Activated CD4-positive, alpha-beta T cell treated with anti-CD3 and anti-CD28 coated beads for 36 hours (primary cell): ENCODE measurements around the gene AVP. TPM values are rescaled to one million over a fixed set of nuclear protein-coding genes. Genes with fewer than 3 reads are reported as not detected.
"Not testable (repeated sequence)": the region's sequence is repeated elsewhere in the genome, so short reads cannot be mapped to it uniquely, and the experiment has no call there.

Source experiments
- ATAC-seq: fragments of 200-7000 bp; cut with Tn5 transposase; one replicate; pipeline ENCODE4 v1.10.0; 2021; ENCODE audit warnings: mild to moderate bottlenecking, moderate library complexity
- CTCF ChIA-PET: fragments of 350-600 bp; sonication (Branson Sonifier 250); formaldehyde crosslinking; loops from one replicate; lab custom pipeline; 2021; ENCODE audit warnings: antibody characterized with exemption; lab: Charles Lee
- POLR2A ChIA-PET: fragments of 350-600 bp; sonication (Branson Sonifier 250); formaldehyde crosslinking; loops from one replicate; lab custom pipeline; 2021; ENCODE audit warnings: antibody characterized with exemption, inconsistent platforms; lab: Charles Lee
- DNase-seq: peaks from one replicate; pipeline ENCODE4 v3.0.0-alpha.2; 2020
- H3K27ac Mint-ChIP-seq: one replicate; pipeline ENCODE4 v1.8.0; 2021; ENCODE audit warnings: mixed read lengths
- H3K27me3 Mint-ChIP-seq: one replicate; pipeline ENCODE4 v1.8.0; 2021; ENCODE audit warnings: mixed read lengths
- H3K36me3 Mint-ChIP-seq: one replicate; pipeline ENCODE4 v1.8.0; 2021; ENCODE audit warnings: low read depth, mixed read lengths
- H3K4me1 Mint-ChIP-seq: one replicate; pipeline ENCODE4 v1.8.0; 2021; ENCODE audit warnings: mixed read lengths
- H3K4me3 Mint-ChIP-seq: one replicate; pipeline ENCODE4 v1.8.0; 2021; ENCODE audit warnings: mild to moderate bottlenecking, moderate library complexity, mixed read lengths
- H3K9me3 Mint-ChIP-seq: one replicate; pipeline ENCODE4 v1.8.0; 2021; ENCODE audit warnings: low read depth, mixed read lengths
- intact Hi-C, 2 experiments: fragments of 100-400 bp; cut with DNase I in 1 of 2; cut with micrococcal nuclease in 1 of 2; formaldehyde crosslinking; loops; one replicate each; pipeline versions ENCODE4 v1.14.2 to v1.15.1; 2022 to 2024; cut with DNase I, micrococcal nuclease
- total RNA-seq, 2 experiments: library from RNA; stranded (reverse); gene quantifications; one replicate each; pipeline ENCODE4 v1.2.3, GENCODE V29; 2021

Gene AVP
- total RNA-seq, 2 experiments from 2014 or later, result not detected

DNA sequence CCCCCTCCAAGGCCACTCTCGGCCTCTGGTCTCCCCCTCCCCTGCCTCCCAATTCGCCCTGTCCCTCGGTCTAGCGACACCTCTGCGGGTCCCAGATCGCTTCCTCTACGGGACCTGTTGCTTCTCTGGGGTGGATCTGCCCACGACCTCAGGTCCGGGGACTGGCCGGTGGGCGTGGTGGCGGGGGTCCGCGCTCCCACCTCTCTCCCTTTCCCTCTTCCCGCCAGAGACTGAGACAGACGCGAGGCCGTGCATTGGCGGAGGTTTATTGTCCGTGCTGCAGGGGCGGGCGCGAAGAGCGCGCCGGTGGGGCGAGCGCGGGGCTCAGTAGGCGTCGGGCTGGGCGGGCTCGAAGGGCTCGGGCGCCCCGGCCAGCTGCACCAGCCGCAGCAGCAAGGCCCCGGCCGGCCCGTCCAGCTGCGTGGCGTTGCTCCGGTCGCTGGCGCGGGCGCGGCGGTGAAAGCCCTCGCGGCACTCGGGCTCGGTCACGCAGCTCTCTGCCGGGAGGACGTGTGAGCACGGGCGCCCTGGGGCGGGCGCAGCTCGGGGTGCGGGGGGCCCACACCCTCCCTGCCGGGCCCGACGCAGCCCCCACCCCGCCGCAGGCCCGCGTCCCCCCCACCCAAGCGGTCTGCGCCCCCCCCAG, 2.1 kb downstream of the AVP start:
- Mint-ChIP-seq H3K9me3 (no peaks in the 10 kb centered on the region), H3K36me3 (no peaks in the 10 kb centered on the region), H3K27ac (no peak overlapping the region), H3K27me3 (peaks cover 34% of the 10 kb centered on the region), H3K4me3 (peak overlapping the region; percentile 53), H3K4me1 (peaks cover 14% of the 10 kb centered on the region)
- intact Hi-C loops, result no loop called here
- peak; percentile 28 for ATAC-seq
- POLR2A ChIA-PET, result interaction anchor here (1.0 kb wide), 1 partner anchor 11 kb away, joined by 3 read pairs; the partner anchor contains the start of gene OXT
- no peak for DNase-seq
- CTCF ChIA-PET, result no interaction called here

DNA sequence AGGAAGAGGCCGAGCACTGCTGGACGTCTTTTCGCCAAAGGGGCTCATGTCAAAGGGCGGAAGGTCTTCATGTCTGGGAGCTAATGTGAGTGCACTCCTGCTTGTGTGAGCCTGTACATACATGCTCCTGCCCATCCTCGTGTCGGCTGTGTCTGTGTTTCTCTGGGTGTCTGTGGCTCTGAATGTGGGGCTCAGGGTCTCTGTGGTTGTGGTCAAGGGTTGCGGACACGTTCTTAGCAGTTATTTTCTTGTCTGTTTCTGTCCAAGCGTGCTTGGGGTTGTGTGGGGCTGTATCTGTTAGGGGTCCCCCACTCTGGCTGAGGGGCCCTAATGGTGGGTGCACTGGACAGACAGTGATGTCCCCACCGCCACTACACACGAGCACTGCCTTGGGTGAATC, 2.9 kb downstream of the AVP start:
- Mint-ChIP-seq H3K36me3 (no peaks in the 10 kb centered on the region), H3K27ac (no peak overlapping the region), H3K9me3 (no peaks in the 10 kb centered on the region), H3K4me3 (no peak overlapping the region), H3K27me3 (peaks cover 34% of the 10 kb centered on the region), H3K4me1 (peaks cover 21% of the 10 kb centered on the region)
- ChIA-PET CTCF (no interaction called here), POLR2A (no interaction called here)
- no peak for ATAC-seq
- intact Hi-C loops, result no loop called here
- DNase-seq, result no peak

DNA sequence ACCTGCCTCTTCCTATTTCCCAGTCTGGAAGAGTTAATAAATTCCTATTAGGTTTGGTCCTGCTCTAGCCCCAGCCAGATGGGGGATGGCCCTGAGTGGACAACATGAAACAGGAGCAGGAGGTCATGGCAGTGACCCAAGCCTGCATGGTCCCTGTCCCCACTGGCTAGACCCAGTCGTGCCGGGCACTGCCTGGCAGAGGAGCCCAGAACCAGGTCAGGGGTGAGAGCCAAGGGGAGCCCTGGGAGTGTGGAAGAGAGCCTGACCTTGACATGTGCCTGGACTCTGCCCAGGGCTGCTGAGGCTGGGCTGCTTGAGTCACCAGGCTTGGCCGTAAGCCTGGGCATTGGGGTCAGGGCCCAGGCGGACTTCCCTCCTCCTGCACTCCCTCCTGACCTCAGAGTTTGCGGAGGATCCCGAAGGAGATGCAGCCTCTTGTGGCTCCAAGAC, 3.6 kb downstream of the AVP start:
- intact Hi-C loops, result no loop called here
- ATAC-seq (no peak), DNase-seq (no peak)
- Mint-ChIP-seq H3K27me3 (peaks cover 34% of the 10 kb centered on the region), H3K9me3 (no peaks in the 10 kb centered on the region), H3K27ac (no peak overlapping the region), H3K36me3 (no peaks in the 10 kb centered on the region), H3K4me1 (peaks cover 21% of the 10 kb centered on the region), H3K4me3 (no peak overlapping the region)
- CTCF ChIA-PET, result no interaction called here
- POLR2A ChIA-PET, result no interaction called here

DNA sequence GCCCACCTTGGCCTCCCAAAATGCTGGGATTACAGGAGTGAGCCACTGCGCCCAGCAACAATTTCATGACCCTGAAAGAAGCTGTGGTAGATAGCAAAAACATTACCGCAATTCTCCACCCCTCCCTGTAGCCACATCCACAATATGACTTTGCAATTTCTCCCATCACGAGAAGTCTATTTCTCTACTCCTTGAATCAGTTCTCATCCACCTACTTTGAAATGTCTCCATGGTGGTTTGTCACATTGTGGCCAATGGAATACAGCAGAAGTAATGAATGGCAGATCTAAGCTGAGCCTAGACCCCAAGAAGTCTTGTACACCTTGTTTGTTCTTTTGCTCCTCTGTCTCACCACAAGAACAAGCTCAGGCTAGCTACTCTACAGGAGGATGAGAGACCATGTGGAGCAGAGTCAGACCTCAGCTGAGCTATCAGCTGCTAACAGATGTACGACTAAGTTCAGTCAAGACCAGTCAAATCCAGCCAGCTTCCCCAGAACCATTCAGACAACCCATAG, 6.8 kb downstream of the AVP start:
- H3K4me3 Mint-ChIP-seq, result peak overlapping the region; percentile 0
- peak overlapping the region; percentile 55 for H3K27ac Mint-ChIP-seq
- H3K4me1 Mint-ChIP-seq, result peaks cover 27% of the 10 kb centered on the region
- ChIA-PET POLR2A (interaction anchor here (0.5 kb wide), 1 partner anchor 24 kb away, joined by 3 read pairs; no protein-coding TSS in a partner anchor), CTCF (interaction anchor here (0.8 to 1.3 kb wide), 9 partner anchors 9 to 141 kb away, joined by 3 to 16 read pairs (median 5); no protein-coding TSS in a partner anchor)
- intact Hi-C loops, result loop anchor here (2.0 to 5.0 kb wide), 2 partner anchors 23 to 390 kb away; no protein-coding TSS in a partner anchor
- peaks cover 26% of the 10 kb centered on the region for H3K27me3 Mint-ChIP-seq
- DNase-seq (peak; percentile 35), ATAC-seq (peak; percentile 47)
- H3K36me3 Mint-ChIP-seq, result no peaks in the 10 kb centered on the region
- H3K9me3 Mint-ChIP-seq, result no peaks in the 10 kb centered on the region

DNA sequence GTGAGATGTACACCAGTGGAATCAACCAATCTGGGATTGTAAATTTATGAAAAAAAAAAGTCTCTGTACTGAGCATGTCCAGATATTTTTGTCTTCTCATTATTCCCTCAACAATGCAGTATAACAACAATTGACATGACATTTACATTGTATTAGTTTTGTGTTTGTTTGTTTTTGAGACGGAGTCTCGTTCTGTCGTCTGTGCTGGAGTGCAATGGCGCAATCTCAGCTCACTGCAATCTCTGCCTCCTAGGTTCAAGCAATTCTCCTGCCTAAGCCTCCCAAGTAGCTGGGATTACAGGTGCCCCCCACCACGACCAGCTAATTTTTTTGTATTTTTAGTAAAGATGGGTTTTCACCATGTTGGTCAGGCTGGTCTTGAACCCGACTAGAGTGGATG, 9.2 kb downstream of the AVP start:
- CTCF ChIA-PET, result interaction anchor here (0.9 kb wide), 1 partner anchor 322 kb away, joined by 3 read pairs; no protein-coding TSS in a partner anchor
- H3K9me3 Mint-ChIP-seq, H3K27ac Mint-ChIP-seq, ATAC-seq, POLR2A ChIA-PET, H3K4me3 Mint-ChIP-seq, H3K27me3 Mint-ChIP-seq, H3K36me3 Mint-ChIP-seq, DNase-seq: not testable (repeated sequence)
- intact Hi-C loops, result loop anchor here in 1 of 2 experiments (5.0 kb wide), 1 partner anchor 388 kb away; no protein-coding TSS in a partner anchor
- H3K4me1 Mint-ChIP-seq, result peaks cover 35% of the 10 kb centered on the region

DNA sequence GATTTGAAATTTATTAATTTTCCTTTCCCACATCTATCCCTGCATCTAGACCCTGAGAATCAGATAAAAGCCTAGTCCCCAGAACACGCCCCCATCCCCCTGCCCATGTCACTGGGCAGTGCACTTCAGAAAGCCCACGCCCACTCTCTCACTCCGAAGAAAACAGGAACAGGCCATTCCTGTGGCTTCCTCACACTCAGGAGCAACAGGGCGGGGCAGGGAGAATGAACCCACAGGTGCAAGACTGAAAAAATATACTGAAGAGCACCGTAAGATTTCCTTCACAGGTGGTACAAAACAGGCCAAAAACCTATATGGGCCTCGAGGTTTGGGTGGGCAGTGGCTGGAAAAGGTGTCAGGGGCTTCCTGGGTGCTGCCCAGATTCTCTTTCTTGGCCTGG, 9.7 kb downstream of the AVP start:
- H3K4me1 Mint-ChIP-seq, result peaks cover 35% of the 10 kb centered on the region
- H3K27me3 Mint-ChIP-seq, result peaks cover 3% of the 10 kb centered on the region
- no peak overlapping the region for H3K4me3 Mint-ChIP-seq
- DNase-seq (no peak), ATAC-seq (no peak)
- H3K9me3 Mint-ChIP-seq, result no peaks in the 10 kb centered on the region
- POLR2A ChIA-PET, result no interaction called here
- intact Hi-C loops, result loop anchor here in 1 of 2 experiments (5.0 kb wide), 2 partner anchors 82 to 388 kb away; partner anchors contain the start of genes FASTKD5 and UBOX5
- H3K27ac Mint-ChIP-seq, result no peak overlapping the region
- H3K36me3 Mint-ChIP-seq, result no peaks in the 10 kb centered on the region
- CTCF ChIA-PET, result interaction anchor here (1.7 kb wide), 1 partner anchor 22 kb away, joined by 10 read pairs; no protein-coding TSS in a partner anchor

DNA sequence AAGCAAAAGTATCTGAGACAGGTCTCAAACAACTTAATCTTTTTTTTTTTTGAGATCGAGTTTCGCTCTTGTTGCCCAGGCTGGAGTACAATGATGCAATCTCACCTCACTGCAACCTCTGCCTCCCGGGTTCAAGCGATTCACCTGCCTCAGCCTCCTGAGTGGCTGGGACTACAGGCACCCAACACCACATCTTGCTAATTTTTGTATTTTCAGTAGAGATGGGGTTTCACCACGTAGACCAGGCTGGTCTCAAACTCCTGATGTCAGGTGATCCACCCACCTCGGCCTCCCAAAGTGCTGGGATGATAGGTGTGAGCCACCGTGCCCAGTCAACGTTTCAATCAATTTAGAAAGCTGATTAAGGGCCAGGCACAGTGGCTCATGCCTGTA, 11.3 kb downstream of the AVP start:
- not testable (repeated sequence) for H3K36me3 Mint-ChIP-seq, H3K27me3 Mint-ChIP-seq, H3K9me3 Mint-ChIP-seq
- peak overlapping the region; percentile 4 for H3K4me3 Mint-ChIP-seq
- DNase-seq (peak; percentile 56), ATAC-seq (peak; percentile 8)
- peak overlapping the region; percentile 58 for H3K27ac Mint-ChIP-seq
- intact Hi-C loops, result loop anchor here in 1 of 2 experiments (5.0 kb wide), 1 partner anchor 84 kb away; the partner anchor contains the start of genes FASTKD5 and UBOX5
- POLR2A ChIA-PET, result interaction anchor here (0.7 kb wide), 1 partner anchor 51 kb away, joined by 5 read pairs; no protein-coding TSS in a partner anchor
- CTCF ChIA-PET, result interaction anchor here (0.6 to 1.7 kb wide), 3 partner anchors 20 to 386 kb away, joined by 3 to 10 read pairs (median 3); no protein-coding TSS in a partner anchor
- peaks cover 37% of the 10 kb centered on the region for H3K4me1 Mint-ChIP-seq

DNA sequence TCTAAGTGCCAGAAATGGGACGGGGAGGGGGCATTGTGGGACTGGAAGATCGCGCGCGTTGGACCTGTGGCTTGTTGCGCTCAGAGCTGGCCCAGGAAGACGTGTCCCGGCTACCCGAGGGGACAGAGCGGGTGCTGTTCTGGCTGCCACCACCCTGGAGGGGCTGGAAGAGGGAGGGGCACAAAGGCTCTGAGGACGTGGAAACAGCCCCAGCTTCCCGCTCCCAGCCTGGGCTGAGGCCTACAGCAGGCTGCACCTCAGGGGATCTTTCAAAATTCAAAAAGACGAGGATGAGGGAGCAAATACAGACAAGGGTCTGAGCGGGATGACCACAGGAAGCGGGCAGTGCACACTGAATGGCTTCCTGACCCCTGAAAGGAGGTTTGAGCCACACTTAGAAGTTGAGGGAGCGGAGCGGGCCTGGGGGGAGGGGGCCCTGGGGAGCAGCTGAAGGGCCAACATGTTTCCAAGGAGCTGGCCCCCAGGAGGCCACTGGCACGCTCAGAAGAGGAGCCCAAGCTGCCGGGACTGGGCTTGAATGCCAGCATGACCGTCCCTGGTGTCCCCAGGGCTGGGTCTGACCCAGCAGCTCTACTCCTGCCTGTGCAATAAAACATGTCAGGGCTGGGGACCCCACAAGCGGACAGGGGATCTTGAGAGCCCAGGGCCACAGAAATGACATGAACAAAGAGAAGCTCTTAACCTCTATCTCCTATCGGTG, 11.8 kb downstream of the AVP start:
- ATAC-seq (no peak), DNase-seq (no peak)
- peak overlapping the region; percentile 61 for H3K4me3 Mint-ChIP-seq
- intact Hi-C loops, result loop anchor here in 1 of 2 experiments (5.0 kb wide), 1 partner anchor 85 kb away; the partner anchor contains the start of genes FASTKD5 and UBOX5
- CTCF ChIA-PET, result interaction anchor here (0.6 kb wide), 1 partner anchor 386 kb away, joined by 3 read pairs; no protein-coding TSS in a partner anchor
- H3K9me3 Mint-ChIP-seq, result no peaks in the 10 kb centered on the region
- H3K27ac Mint-ChIP-seq, result peak overlapping the region; percentile 87
- H3K36me3 Mint-ChIP-seq, result no peaks in the 10 kb centered on the region
- POLR2A ChIA-PET, result interaction anchor here (0.5 to 0.7 kb wide), 2 partner anchors 43 to 51 kb away, joined by 3 to 5 read pairs; no protein-coding TSS in a partner anchor
- peaks cover 34% of the 10 kb centered on the region for H3K4me1 Mint-ChIP-seq
- no peaks in the 10 kb centered on the region for H3K27me3 Mint-ChIP-seq

DNA sequence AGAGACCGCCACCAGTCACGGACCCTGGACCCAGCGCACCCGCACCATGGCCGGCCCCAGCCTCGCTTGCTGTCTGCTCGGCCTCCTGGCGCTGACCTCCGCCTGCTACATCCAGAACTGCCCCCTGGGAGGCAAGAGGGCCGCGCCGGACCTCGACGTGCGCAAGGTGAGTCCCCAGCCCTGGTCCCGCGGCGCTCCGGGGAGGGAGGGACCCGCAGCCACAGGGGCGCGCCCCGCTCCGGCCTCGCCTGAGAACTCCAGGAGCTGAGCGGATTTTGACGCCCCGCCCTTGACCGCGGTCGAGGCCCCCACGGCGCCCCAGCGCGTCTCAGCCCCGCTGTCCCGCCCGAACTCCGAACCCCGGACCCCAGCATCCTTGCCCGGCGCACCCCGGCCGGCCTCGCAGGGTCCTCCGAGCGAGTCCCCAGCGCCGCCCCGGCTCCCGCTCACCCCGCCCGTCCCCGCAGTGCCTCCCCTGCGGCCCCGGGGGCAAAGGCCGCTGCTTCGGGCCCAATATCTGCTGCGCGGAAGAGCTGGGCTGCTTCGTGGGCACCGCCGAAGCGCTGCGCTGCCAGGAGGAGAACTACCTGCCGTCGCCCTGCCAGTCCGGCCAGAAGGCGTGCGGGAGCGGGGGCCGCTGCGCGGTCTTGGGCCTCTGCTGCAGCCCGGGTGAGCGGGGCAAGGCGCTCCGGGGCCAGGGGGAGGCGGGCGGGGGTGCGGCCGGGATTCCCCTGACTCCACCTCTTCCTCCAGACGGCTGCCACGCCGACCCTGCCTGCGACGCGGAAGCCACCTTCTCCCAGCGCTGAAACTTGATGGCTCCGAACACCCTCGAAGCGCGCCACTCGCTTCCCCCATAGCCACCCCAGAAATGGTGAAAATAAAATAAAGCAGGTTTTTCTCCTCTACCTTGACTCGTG, 12.7 kb downstream of the AVP start, which contains the start of gene OXT:
Gene OXT, plus strand, starts transcription at position 11 of the 920 bp plus-strand sequence. Its CDS starts 36 bp downstream, at position 47.
- intact Hi-C loops, result loop anchor here in 1 of 2 experiments (5.0 kb wide), 1 partner anchor 85 kb away; the partner anchor contains the start of genes FASTKD5 and UBOX5
- Mint-ChIP-seq H3K27me3 (no peaks in the 10 kb centered on the region), H3K4me1 (peaks cover 27% of the 10 kb centered on the region), H3K36me3 (no peaks in the 10 kb centered on the region), H3K4me3 (peak within 1 kb of the TSS; percentile 61), H3K27ac (peak within 1 kb of the TSS; percentile 87), H3K9me3 (no peaks in the 10 kb centered on the region)
- peak; percentile 74 for ATAC-seq
- ChIA-PET POLR2A (interaction anchor here (0.5 to 1.0 kb wide), 2 partner anchors 11 to 42 kb away, joined by 3 read pairs; no protein-coding TSS in a partner anchor), CTCF (no interaction called here)
- DNase-seq, result peak; percentile 83

DNA sequence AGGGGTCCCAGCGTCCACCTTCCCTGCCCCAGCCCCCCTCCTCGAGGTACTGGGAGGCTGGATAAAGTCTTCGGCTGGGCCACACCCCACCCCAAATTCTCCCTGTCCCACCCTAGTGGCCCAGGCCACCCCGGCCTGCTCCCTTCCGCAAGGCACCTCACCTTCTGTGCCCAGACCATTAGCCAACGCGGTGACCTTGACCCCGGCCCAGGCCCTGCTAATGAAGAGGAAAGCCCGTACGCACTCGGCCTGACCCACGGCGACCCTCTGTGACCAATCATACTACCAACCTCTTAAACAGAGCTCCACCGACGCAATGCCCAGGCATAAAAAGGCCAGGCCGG, 13.3 kb downstream of the AVP start:
- no peaks in the 10 kb centered on the region for H3K36me3 Mint-ChIP-seq
- intact Hi-C loops, result loop anchor here in 1 of 2 experiments (5.0 kb wide), 1 partner anchor 86 kb away; the partner anchor contains the start of genes FASTKD5 and UBOX5
- ATAC-seq (no peak), DNase-seq (no peak)
- CTCF ChIA-PET, result interaction anchor here (1.0 kb wide), 1 partner anchor 44 kb away, joined by 3 read pairs; no protein-coding TSS in a partner anchor
- H3K4me1 Mint-ChIP-seq, result peaks cover 24% of the 10 kb centered on the region
- H3K27me3 Mint-ChIP-seq, result no peaks in the 10 kb centered on the region
- H3K4me3 Mint-ChIP-seq, result peak overlapping the region; percentile 61
- POLR2A ChIA-PET, result interaction anchor here (1.0 kb wide), 1 partner anchor 11 kb away, joined by 3 read pairs; no protein-coding TSS in a partner anchor
- no peaks in the 10 kb centered on the region for H3K9me3 Mint-ChIP-seq
- H3K27ac Mint-ChIP-seq, result no peak overlapping the region
